ENCODE results near the gene CEP170B.

- no peak for TF ChIP-seq CTCF (IDR thresholded peaks at IDR 0.05)
- no peak for TF ChIP-seq POLR2A (IDR thresholded peaks at IDR 0.05)
Observed at GRCh38 chr14:104870368-104871144, 5.5 kb downstream of the CEP170B start.

All from testis (tissue), 2 donors.